Activated CD8-positive, alpha-beta memory T cell treated with anti-CD3 and anti-CD28 coated beads, Interleukin-2, amount 50 U/mL, for 24 hours (primary cell): ENCODE data around the gene TTC33.

Source experiments
- DNase-seq: peaks from one replicate; pipeline ENCODE4 v3.0.0-alpha.2; 2020; ENCODE audit errors: extremely low read depth

Gene TTC33

GRCh38 chr5:40485021-40485998 lies 270.5 kb downstream of the TTC33 start:
- DNase-seq: no peak

- no peak for DNase-seq
Measured at GRCh38 chr5:40484495-40484894, 271.3 kb downstream of the TTC33 start.

GRCh38 chr5:40483316-40483715 lies 272.4 kb downstream of the TTC33 start:
- DNase-seq: no peak

GRCh38 chr5:40481241-40481640 lies 274.5 kb downstream of the TTC33 start:
- DNase-seq: no peak

- peak; percentile 17 for DNase-seq
Measured at GRCh38 chr5:40480392-40480791, 275.4 kb downstream of the TTC33 start.

- no peak for DNase-seq
Measured at GRCh38 chr5:40479939-40480338, 275.8 kb downstream of the TTC33 start.

GRCh38 chr5:40478766-40479165 lies 277.0 kb downstream of the TTC33 start:
- no peak for DNase-seq

GRCh38 chr5:40477856-40478546 lies 277.8 kb downstream of the TTC33 start:
- DNase-seq: no peak

- no peak for DNase-seq
Measured at GRCh38 chr5:40475561-40475960, 280.2 kb downstream of the TTC33 start.

GRCh38 chr5:40474250-40474649 lies 281.5 kb downstream of the TTC33 start:
- no peak for DNase-seq

- DNase-seq: no peak
Measured at GRCh38 chr5:40465416-40465815, 290.3 kb downstream of the TTC33 start.

GRCh38 chr5:40464511-40464910 lies 291.2 kb downstream of the TTC33 start:
- no peak for DNase-seq
